HEK293 (cell line): Measurements from ENCODE around the gene VMAC.
"Not testable (repeated sequence)": the region's sequence is repeated elsewhere in the genome, so short reads cannot be mapped to it uniquely, and the experiment has no call there.

ENCODE experiments used
- CTCF ChIA-PET: fragments of 350-600 bp; formaldehyde crosslinking; extraction: SDS; loops from one replicate; lab custom pipeline; 2021; ENCODE audit warnings: antibody characterized with exemption; lab: Yijun Ruan, JAX
- POLR2A ChIA-PET: fragments of 300-600 bp; formaldehyde crosslinking; extraction: SDS; loops from one replicate; lab custom pipeline; 2020; ENCODE audit warnings: antibody characterized with exemption, inconsistent platforms; lab: Yijun Ruan, JAX
- H3K27ac ChIP-seq: fragments of 200-500 bp; sonication (Bioruptor generic); 2 replicates; pipeline ENCODE4 v1.5.1; 2014; ENCODE audit warnings: low read depth, low read length, control low read depth, inconsistent platforms; ENCODE audit errors: extremely low read depth
- H3K36me3 ChIP-seq, 2 experiments: fragments of 200-500 bp in 1 of 2; sonication (Bioruptor generic) in 1 of 2; 1 replicate in 1 of 2; 2 replicates in 1 of 2; pipeline ENCODE4 v1.5.1; 2014 to 2017; ENCODE audit warnings: inconsistent platforms in 2 of 2, low read length in 2 of 2; ENCODE audit not compliant: control insufficient read depth in 2 of 2, insufficient read depth in 1 of 2
- H3K4me1 ChIP-seq: fragments of 200-500 bp; sonication (Bioruptor generic); 2 replicates; pipeline ENCODE4 v1.5.1; 2014; ENCODE audit warnings: mild to moderate bottlenecking, low read length, inconsistent platforms; ENCODE audit not compliant: control insufficient read depth, insufficient read depth
- H3K4me3 ChIP-seq: 2 replicates; pipeline ENCODE4 v1.5.1; 2011; ENCODE audit warnings: low read depth, mild to moderate bottlenecking, control low read depth, low read length, moderate library complexity
- H3K9me3 ChIP-seq: fragments of 200-500 bp; sonication (Bioruptor generic); 2 replicates; pipeline ENCODE4 v1.5.1; 2014; ENCODE audit warnings: low read depth, low read length, inconsistent platforms; ENCODE audit not compliant: control insufficient read depth, insufficient read depth
- GLIS1 ChIP-seq: fragments of 450-650 bp; formaldehyde crosslinking; IDR thresholded peaks from 2 replicates; pipeline ENCODE4 v1.5.1; 2016; ENCODE audit warnings: missing biosample characterization, missing genetic modification characterization
- IKZF3 ChIP-seq: fragments of 450-650 bp; IDR thresholded peaks from 2 replicates; pipeline ENCODE4 v1.5.0; 2018; ENCODE audit warnings: missing biosample characterization, mild to moderate bottlenecking, missing genetic modification characterization, moderate library complexity
- OSR2 ChIP-seq: fragments of 450-650 bp; formaldehyde crosslinking; IDR thresholded peaks from 2 replicates; pipeline ENCODE4 v1.5.1; 2016; ENCODE audit warnings: missing biosample characterization, missing genetic modification characterization
- OVOL3 ChIP-seq: fragments of 450-650 bp; formaldehyde crosslinking; IDR thresholded peaks from 2 replicates; pipeline ENCODE4 v1.5.1; 2016; ENCODE audit warnings: missing biosample characterization, missing genetic modification characterization
- PRDM1 ChIP-seq: fragments of 450-650 bp; formaldehyde crosslinking; IDR thresholded peaks from 2 replicates; pipeline ENCODE4; 2016; ENCODE audit warnings: missing biosample characterization, missing genetic modification characterization
- ZBTB48 ChIP-seq: fragments of 450-650 bp; formaldehyde crosslinking; IDR thresholded peaks from 2 replicates; pipeline ENCODE4 v1.5.1; 2016; ENCODE audit warnings: missing biosample characterization, missing genetic modification characterization
- ZIC2 ChIP-seq: fragments of 450-650 bp; formaldehyde crosslinking; IDR thresholded peaks from 2 replicates; pipeline ENCODE4 v1.5.1; 2016; ENCODE audit warnings: missing biosample characterization, missing genetic modification characterization
- ZNF157 ChIP-seq: fragments of 450-650 bp; formaldehyde crosslinking; IDR thresholded peaks from 2 replicates; pipeline ENCODE4 v1.5.1; 2016; ENCODE audit warnings: missing biosample characterization, missing genetic modification characterization
- ZNF350 ChIP-seq: fragments of 450-650 bp; formaldehyde crosslinking; IDR thresholded peaks from 2 replicates; pipeline ENCODE4 v1.5.0; 2017; ENCODE audit warnings: missing biosample characterization, mild to moderate bottlenecking, missing genetic modification characterization
- ZNF37A ChIP-seq: fragments of 450-650 bp; IDR thresholded peaks from 2 replicates; pipeline ENCODE4 v1.5.1; 2018; ENCODE audit warnings: missing biosample characterization, missing genetic modification characterization
- ZNF426 ChIP-seq: fragments of 450-650 bp; formaldehyde crosslinking; IDR thresholded peaks from 2 replicates; pipeline ENCODE4 v1.5.1; 2017; ENCODE audit warnings: missing biosample characterization, missing genetic modification characterization, mild to moderate bottlenecking, inconsistent platforms, moderate library complexity
- ZNF449 ChIP-seq: fragments of 450-650 bp; formaldehyde crosslinking; IDR thresholded peaks from 2 replicates; pipeline ENCODE4 v1.5.1; 2017; ENCODE audit warnings: missing biosample characterization, mild to moderate bottlenecking, missing genetic modification characterization, moderate library complexity
- ZNF473 ChIP-seq: fragments of 450-650 bp; formaldehyde crosslinking; IDR thresholded peaks from 2 replicates; pipeline ENCODE4 v1.5.1; 2017; ENCODE audit warnings: missing biosample characterization, missing genetic modification characterization
- ZNF510 ChIP-seq: fragments of 450-650 bp; formaldehyde crosslinking; IDR thresholded peaks from 2 replicates; pipeline ENCODE4 v1.5.1; 2018; ENCODE audit warnings: mild to moderate bottlenecking, missing genetic modification characterization, missing biosample characterization; ENCODE audit not compliant: insufficient replicate concordance
- ZNF530 ChIP-seq: fragments of 450-650 bp; formaldehyde crosslinking; IDR thresholded peaks from 2 replicates; pipeline ENCODE4 v1.5.1; 2016; ENCODE audit warnings: low read depth, missing biosample characterization, missing genetic modification characterization
- ZNF548 ChIP-seq: fragments of 450-650 bp; formaldehyde crosslinking; IDR thresholded peaks from 2 replicates; pipeline ENCODE4 v1.5.1; 2016; ENCODE audit warnings: missing biosample characterization, missing genetic modification characterization
- ZNF654 ChIP-seq: fragments of 450-650 bp; formaldehyde crosslinking; IDR thresholded peaks from 2 replicates; pipeline ENCODE4 v1.5.1; 2016; ENCODE audit warnings: low read depth, missing biosample characterization, missing genetic modification characterization
- TF ChIP-seq, protein P1 (sequence below): fragments of 450-650 bp; formaldehyde crosslinking; IDR thresholded peaks from 2 replicates; pipeline ENCODE4 v1.5.1; 2016; ENCODE audit warnings: missing biosample characterization, missing genetic modification characterization
- TF ChIP-seq, protein P2 (sequence below): IDR thresholded peaks from 2 replicates; pipeline ENCODE4 v1.6.1; 2011; ENCODE audit warnings: mild to moderate bottlenecking, low read depth, low read length, borderline replicate concordance
- TF ChIP-seq, protein P3 (sequence below): fragments of 450-650 bp; formaldehyde crosslinking; IDR thresholded peaks from 2 replicates; pipeline ENCODE4 v1.5.1; 2016; ENCODE audit warnings: missing biosample characterization, missing genetic modification characterization
- TF ChIP-seq, protein P4 (sequence below): fragments of 450-650 bp; formaldehyde crosslinking; IDR thresholded peaks from 2 replicates; pipeline ENCODE4 v1.5.1; 2016; ENCODE audit warnings: missing biosample characterization, missing genetic modification characterization

The VMAC gene

DNA sequence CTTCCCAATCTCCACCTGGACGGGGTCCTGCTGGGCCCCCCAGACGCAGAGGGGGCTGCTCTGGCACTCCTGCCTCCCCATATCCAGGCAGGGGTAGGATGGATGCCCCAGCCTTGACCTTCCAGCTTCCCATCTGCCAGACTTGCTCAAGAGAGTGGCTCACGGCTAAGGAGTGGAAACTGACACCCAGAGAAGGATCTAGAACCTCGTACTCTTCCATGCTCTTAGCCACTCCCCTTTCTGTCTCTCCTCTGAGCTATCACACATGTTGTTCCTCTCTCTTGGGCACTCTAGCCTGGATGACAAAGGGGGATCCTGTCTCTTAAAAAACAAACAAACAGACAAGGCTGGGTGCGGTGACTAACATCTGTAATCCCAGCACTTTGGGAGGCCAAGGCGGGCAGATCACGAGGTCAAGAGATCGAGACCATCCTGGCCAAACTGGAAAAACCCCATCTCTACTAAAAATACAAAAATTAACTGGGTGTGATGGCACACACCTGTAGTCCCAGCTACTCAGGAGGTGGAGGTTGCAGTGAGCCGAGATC is 22.2 kb upstream of the VMAC start:
- H3K4me3 ChIP-seq, result no peak overlapping the region
- no peaks in the 10 kb centered on the region for H3K4me1 ChIP-seq
- no peaks in the 10 kb centered on the region for H3K9me3 ChIP-seq
- no peaks in the 10 kb centered on the region for H3K36me3 ChIP-seq
- TF ChIP-seq, protein P1, sequence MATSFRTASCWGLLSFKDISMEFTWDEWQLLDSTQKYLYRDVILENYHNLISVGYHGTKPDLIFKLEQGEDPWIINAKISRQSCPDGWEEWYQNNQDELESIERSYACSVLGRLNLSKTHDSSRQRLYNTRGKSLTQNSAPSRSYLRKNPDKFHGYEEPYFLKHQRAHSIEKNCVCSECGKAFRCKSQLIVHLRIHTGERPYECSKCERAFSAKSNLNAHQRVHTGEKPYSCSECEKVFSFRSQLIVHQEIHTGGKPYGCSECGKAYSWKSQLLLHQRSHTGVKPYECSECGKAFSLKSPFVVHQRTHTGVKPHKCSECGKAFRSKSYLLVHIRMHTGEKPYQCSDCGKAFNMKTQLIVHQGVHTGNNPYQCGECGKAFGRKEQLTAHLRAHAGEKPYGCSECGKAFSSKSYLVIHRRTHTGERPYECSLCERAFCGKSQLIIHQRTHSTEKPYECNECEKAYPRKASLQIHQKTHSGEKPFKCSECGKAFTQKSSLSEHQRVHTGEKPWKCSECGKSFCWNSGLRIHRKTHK (tag by site-specific recombination), result no peak
- TF ChIP-seq ZNF530 (no peak), ZNF426 (tag by site-specific recombination) (no peak), ZBTB48 (tag by site-specific recombination) (no peak), ZNF510 (no peak), ZNF37A (no peak), ZNF350 (no peak), IKZF3 (tag by site-specific recombination) (no peak), ZNF157 (no peak), ZNF548 (tag by site-specific recombination) (no peak), ZNF654 (tag by site-specific recombination) (no peak), OVOL3 (tag by site-specific recombination) (no peak), PRDM1 (tag by site-specific recombination) (no peak), ZNF473 (no peak)
- TF ChIP-seq, protein P2, sequence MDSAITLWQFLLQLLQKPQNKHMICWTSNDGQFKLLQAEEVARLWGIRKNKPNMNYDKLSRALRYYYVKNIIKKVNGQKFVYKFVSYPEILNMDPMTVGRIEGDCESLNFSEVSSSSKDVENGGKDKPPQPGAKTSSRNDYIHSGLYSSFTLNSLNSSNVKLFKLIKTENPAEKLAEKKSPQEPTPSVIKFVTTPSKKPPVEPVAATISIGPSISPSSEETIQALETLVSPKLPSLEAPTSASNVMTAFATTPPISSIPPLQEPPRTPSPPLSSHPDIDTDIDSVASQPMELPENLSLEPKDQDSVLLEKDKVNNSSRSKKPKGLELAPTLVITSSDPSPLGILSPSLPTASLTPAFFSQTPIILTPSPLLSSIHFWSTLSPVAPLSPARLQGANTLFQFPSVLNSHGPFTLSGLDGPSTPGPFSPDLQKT, result no peak
- ChIA-PET CTCF (interaction anchor here (0.7 to 5.1 kb wide), 3 partner anchors 78 to 94 kb away, joined by 3 to 30 read pairs (median 5); no protein-coding TSS in a partner anchor), POLR2A (no interaction called here)
- no peak overlapping the region for H3K27ac ChIP-seq

DNA sequence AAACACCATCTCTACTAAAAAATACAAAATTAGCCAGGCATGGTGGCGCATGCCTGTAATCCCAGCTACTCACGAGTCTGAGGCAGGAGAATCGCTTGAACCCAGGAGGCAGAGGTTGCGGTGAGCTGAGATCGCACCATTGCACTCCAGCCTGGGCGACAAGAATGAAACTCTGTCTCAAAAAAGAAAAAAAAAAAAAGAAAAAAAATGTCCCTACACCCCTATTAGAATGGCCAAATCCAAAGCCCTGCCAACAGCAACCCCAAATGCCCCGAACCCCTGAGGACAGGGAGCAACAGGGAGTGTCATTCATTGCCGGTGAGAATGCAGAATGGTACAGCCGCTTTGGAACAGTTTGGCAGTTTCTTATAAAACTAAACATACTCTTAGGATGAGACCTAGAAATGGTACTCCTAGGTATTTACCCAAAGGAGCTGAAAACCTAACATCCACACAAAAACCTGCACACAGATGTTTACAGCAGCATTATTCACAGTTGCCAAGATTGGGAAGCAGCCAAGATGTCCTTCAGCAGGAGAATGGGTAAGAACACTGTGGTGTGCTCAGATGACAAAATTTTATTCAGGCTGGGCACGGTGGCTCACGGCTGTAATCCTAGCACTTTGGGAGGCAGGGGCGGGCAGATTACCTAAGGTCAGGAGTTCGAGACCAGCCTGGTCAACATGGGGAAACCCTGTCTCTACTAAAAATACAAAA is 21.4 kb upstream of the VMAC start:
- POLR2A ChIA-PET, H3K27ac ChIP-seq, H3K4me1 ChIP-seq, H3K4me3 ChIP-seq, H3K9me3 ChIP-seq, H3K36me3 ChIP-seq: not testable (repeated sequence)
- CTCF ChIA-PET, result interaction anchor here (0.6 to 5.1 kb wide), 5 partner anchors 10 to 139 kb away, joined by 3 to 30 read pairs (median 4); no protein-coding TSS in a partner anchor
- TF ChIP-seq, protein P3, sequence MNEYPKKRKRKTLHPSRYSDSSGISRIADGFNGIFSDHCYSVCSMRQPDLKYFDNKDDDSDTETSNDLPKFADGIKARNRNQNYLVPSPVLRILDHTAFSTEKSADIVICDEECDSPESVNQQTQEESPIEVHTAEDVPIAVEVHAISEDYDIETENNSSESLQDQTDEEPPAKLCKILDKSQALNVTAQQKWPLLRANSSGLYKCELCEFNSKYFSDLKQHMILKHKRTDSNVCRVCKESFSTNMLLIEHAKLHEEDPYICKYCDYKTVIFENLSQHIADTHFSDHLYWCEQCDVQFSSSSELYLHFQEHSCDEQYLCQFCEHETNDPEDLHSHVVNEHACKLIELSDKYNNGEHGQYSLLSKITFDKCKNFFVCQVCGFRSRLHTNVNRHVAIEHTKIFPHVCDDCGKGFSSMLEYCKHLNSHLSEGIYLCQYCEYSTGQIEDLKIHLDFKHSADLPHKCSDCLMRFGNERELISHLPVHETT (tag by site-specific recombination), result 0 out of 2 replicates have a peak, but pooled peaks have one; percentile 22
- TF ChIP-seq OSR2 (tag by site-specific recombination) (0 out of 2 replicates have a peak, but pooled peaks have one; percentile 7), ZNF449 (peak; percentile 75), ZIC2 (0 out of 2 replicates have a peak, but pooled peaks have one; percentile 8), GLIS1 (tag by site-specific recombination) (peak; percentile 23)
- TF ChIP-seq, protein P4, sequence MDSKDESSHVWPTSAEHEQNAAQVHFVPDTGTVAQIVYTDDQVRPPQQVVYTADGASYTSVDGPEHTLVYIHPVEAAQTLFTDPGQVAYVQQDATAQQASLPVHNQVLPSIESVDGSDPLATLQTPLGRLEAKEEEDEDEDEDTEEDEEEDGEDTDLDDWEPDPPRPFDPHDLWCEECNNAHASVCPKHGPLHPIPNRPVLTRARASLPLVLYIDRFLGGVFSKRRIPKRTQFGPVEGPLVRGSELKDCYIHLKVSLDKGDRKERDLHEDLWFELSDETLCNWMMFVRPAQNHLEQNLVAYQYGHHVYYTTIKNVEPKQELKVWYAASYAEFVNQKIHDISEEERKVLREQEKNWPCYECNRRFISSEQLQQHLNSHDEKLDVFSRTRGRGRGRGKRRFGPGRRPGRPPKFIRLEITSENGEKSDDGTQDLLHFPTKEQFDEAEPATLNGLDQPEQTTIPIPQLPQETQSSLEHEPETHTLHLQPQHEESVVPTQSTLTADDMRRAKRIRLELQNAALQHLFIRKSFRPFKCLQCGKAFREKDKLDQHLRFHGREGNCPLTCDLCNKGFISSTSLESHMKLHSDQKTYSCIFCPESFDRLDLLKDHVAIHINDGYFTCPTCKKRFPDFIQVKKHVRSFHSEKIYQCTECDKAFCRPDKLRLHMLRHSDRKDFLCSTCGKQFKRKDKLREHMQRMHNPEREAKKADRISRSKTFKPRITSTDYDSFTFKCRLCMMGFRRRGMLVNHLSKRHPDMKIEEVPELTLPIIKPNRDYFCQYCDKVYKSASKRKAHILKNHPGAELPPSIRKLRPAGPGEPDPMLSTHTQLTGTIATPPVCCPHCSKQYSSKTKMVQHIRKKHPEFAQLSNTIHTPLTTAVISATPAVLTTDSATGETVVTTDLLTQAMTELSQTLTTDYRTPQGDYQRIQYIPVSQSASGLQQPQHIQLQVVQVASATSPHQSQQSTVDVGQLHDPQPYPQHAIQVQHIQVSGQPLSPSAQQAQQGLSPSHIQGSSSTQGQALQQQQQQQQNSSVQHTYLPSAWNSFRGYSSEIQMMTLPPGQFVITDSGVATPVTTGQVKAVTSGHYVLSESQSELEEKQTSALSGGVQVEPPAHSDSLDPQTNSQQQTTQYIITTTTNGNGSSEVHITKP (tag by site-specific recombination), result peak; percentile 90

GRCh38 chr19:5884065-5884811 is 20.4 kb upstream of the VMAC start:
- H3K9me3 ChIP-seq, H3K36me3 ChIP-seq, H3K4me1 ChIP-seq, H3K27ac ChIP-seq, H3K4me3 ChIP-seq, POLR2A ChIA-PET: not testable (repeated sequence)
- CTCF ChIA-PET, result interaction anchor here (0.6 to 5.1 kb wide), 5 partner anchors 17 to 1259 kb away, joined by 3 to 30 read pairs (median 4); no protein-coding TSS in a partner anchor
